22Rv1 (cell line): ENCODE data around the gene POLR2I.

Experiments used
- ZFX ChIP-seq: fragments of 450-650 bp; IDR thresholded peaks from 2 replicates; pipeline ENCODE4 v1.6.1; 2017; ENCODE audit warnings: antibody characterized with exemption, borderline replicate concordance
- TF ChIP-seq, protein P1 (sequence below): fragments of 450-650 bp; IDR thresholded peaks from 2 replicates; pipeline ENCODE4 v1.5.1; 2017; ENCODE audit warnings: mild to moderate bottlenecking

DNA sequence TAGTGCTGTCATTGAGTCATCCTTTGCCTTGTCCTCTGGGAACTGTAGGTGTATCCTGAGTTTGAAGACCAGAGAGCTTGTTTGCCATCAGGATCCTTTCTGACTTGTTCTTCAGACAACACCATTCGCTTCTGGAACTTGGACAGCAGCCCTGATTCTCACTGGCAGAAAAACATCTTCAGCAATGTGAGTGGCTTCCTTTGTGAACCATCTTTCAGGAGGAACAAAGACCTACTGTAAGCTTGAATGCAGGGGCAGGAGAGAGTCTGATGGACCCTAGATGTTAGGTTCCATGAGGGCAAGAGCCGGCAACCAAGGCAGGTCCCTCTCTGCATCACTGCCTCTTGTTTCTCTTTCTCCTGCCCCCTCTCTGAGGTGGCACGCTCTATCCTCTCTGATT, 33.3 kb downstream of the POLR2I start:
- TF ChIP-seq, protein P1, sequence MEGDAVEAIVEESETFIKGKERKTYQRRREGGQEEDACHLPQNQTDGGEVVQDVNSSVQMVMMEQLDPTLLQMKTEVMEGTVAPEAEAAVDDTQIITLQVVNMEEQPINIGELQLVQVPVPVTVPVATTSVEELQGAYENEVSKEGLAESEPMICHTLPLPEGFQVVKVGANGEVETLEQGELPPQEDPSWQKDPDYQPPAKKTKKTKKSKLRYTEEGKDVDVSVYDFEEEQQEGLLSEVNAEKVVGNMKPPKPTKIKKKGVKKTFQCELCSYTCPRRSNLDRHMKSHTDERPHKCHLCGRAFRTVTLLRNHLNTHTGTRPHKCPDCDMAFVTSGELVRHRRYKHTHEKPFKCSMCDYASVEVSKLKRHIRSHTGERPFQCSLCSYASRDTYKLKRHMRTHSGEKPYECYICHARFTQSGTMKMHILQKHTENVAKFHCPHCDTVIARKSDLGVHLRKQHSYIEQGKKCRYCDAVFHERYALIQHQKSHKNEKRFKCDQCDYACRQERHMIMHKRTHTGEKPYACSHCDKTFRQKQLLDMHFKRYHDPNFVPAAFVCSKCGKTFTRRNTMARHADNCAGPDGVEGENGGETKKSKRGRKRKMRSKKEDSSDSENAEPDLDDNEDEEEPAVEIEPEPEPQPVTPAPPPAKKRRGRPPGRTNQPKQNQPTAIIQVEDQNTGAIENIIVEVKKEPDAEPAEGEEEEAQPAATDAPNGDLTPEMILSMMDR: no peak
- no peak for TF ChIP-seq ZFX
